RWPE2 (cell line): ENCODE data around the gene DRC7.

Experiments used
- ATAC-seq: fragments of 200-7000 bp; cut with Tn5 transposase; 3 replicates; pipeline ENCODE4 v1.9.1; 2021; ENCODE audit warnings: low read depth
- DNase-seq: peaks from one replicate; pipeline ENCODE4 v3.0.0-alpha.2; 2020; ENCODE audit warnings: low spot score
- H3K27ac ChIP-seq: fragments of 450-650 bp; 2 replicates; pipeline ENCODE4 v1.5.1; 2017; ENCODE audit warnings: mild to moderate bottlenecking; ENCODE audit not compliant: poor library complexity, severe bottlenecking
- H3K27me3 ChIP-seq: fragments of 250-450 bp; sonication (Bioruptor Pico); 2 replicates; pipeline ENCODE4 v1.5.1; 2021; ENCODE audit warnings: mild to moderate bottlenecking, moderate library complexity; ENCODE audit not compliant: insufficient read depth, poor library complexity, severe bottlenecking
- H3K36me3 ChIP-seq: fragments of 250-450 bp; sonication (Bioruptor Pico); 2 replicates; pipeline ENCODE4 v1.5.1; 2020; ENCODE audit warnings: low read depth, mild to moderate bottlenecking, moderate library complexity
- H3K4me1 ChIP-seq: fragments of 250-450 bp; sonication (Bioruptor Pico); 2 replicates; pipeline ENCODE4 v1.5.1; 2021; ENCODE audit warnings: mild to moderate bottlenecking, moderate library complexity; ENCODE audit not compliant: insufficient read depth, poor library complexity, severe bottlenecking
- H3K4me3 ChIP-seq: fragments of 250-450 bp; sonication (Bioruptor Pico); 2 replicates; pipeline ENCODE4 v1.5.1; 2021; ENCODE audit warnings: mild to moderate bottlenecking, moderate library complexity; ENCODE audit not compliant: severe bottlenecking
- H3K9me3 ChIP-seq: fragments of 250-450 bp; sonication (Bioruptor Pico); 2 replicates; pipeline ENCODE4 v1.5.1; 2021; ENCODE audit warnings: mild to moderate bottlenecking, moderate library complexity; ENCODE audit not compliant: severe bottlenecking
- CTCF ChIP-seq: fragments of 450-650 bp; IDR thresholded peaks from one replicate; pipeline ENCODE4 v1.5.1; 2017; ENCODE audit warnings: mild to moderate bottlenecking, moderate library complexity; ENCODE audit not compliant: poor library complexity, severe bottlenecking

DRC7 gene

DNA sequence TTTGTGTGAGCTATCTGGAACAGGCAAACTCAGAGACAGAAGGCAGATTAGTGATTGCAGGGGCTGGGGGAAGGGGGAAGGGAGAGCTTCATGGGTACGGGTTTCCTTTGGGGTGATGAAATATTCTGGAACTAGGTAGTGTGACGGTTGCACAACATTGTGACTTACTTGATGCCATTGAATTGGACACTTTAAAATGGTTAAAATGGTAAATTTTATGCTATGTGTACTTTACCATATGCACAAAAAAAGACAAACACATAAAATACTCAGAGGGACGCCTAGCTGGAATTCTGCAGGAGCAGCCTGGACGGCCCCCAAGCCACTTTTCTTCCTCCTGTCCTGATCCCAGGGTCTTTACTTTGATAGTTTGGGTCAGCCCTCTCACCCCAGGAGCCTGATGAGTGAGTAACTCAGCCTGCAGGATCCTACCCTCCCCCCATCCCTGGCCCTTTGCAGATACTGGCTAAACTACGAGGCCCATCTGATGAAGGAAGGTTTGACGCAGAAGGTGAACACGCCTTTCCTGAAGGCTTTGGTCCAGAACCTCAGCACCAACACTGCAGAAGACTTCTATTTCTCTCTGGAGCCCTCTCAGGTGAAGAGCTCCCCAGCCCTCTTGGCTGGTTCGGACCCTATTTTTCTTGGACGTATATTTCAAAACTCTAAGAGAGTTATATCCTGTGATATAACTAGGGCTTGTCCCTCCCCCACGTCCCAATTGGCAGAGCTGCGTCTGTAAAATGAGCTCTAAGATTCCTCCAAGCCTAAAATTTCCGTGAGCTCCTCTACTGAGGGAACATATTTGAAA lies 18.7 kb upstream of the DRC7 start:
- Histone ChIP-seq H3K36me3 (no peaks in the 10 kb centered on the region), H3K27me3 (no peaks in the 10 kb centered on the region), H3K4me3 (no peak overlapping the region), H3K9me3 (no peaks in the 10 kb centered on the region), H3K4me1 (no peaks in the 10 kb centered on the region), H3K27ac (no peak overlapping the region)
- ATAC-seq (no peak), DNase-seq (no peak)
- no peak for TF ChIP-seq CTCF

DNA sequence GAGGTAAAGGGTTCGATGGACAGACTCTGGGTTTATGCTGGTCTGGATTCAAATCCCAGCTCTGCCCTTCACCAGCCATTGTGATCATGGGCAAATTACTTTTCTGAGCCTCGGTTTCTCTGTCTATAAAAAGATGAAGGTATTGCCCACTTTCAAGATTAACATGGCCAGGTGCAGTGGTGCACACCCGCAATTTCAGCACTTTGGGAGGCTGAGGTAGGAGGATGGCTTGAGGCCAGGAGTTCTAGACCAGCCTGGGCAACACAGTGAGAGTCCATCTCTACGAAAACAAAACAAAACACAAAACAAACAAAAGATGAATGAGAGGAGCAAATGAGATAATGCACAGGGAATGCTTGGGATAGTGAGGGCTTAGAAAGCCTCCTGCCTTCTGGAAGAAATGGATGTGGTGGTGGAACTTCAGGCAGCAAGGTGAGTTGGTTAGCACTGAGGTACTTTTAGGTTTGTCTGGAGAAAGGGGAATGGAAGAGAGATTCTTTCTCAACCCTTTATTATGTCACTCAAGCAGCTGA lies 18.0 kb upstream of the DRC7 start:
- no peak for TF ChIP-seq CTCF
- no peaks in the 10 kb centered on the region for H3K9me3 ChIP-seq
- ATAC-seq (no peak), DNase-seq (no peak)
- no peaks in the 10 kb centered on the region for H3K27me3 ChIP-seq
- H3K27ac ChIP-seq = no peak overlapping the region
- no peak overlapping the region for H3K4me3 ChIP-seq
- no peaks in the 10 kb centered on the region for H3K4me1 ChIP-seq
- no peaks in the 10 kb centered on the region for H3K36me3 ChIP-seq

- DNase-seq (no peak), ATAC-seq (peak; percentile 71)
- Histone ChIP-seq H3K27ac (no peak overlapping the region), H3K36me3 (no peaks in the 10 kb centered on the region), H3K27me3 (no peaks in the 10 kb centered on the region), H3K4me1 (no peaks in the 10 kb centered on the region), H3K4me3 (no peak overlapping the region), H3K9me3 (no peaks in the 10 kb centered on the region)
- no peak for TF ChIP-seq CTCF
These were observed 16.8 kb upstream of the DRC7 start for GRCh38 chr16:57677622-57678369.

GRCh38 chr16:57679016-57679415 lies 15.6 kb upstream of the DRC7 start:
- H3K27me3 ChIP-seq = no peaks in the 10 kb centered on the region
- no peaks in the 10 kb centered on the region for H3K36me3 ChIP-seq
- ATAC-seq = no peak
- TF ChIP-seq CTCF = no peak
- H3K4me3 ChIP-seq = no peak overlapping the region
- H3K27ac ChIP-seq = no peak overlapping the region
- H3K9me3 ChIP-seq = no peaks in the 10 kb centered on the region
- H3K4me1 ChIP-seq = no peaks in the 10 kb centered on the region
- DNase-seq = no peak
